GM18520 (cell line): ENCODE results near the gene MOB2.

Experiments
- ATAC-seq: cut with Tn5 transposase; IDR thresholded peaks from one replicate; pipeline ENCODE4 v1.9.1; 2021; ENCODE audit not compliant: unreplicated experiment

MOB2 gene

GRCh38 chr11:1488575-1489180 lies 2.1 kb upstream of the MOB2 start:
- ATAC-seq, result no peak

- ATAC-seq, result no peak
Observed at GRCh38 chr11:1487851-1488574, 1.4 kb upstream of the MOB2 start.

GRCh38 chr11:1487091-1487850 lies 692 bp upstream of the MOB2 start:
- no peak for ATAC-seq

GRCh38 chr11:1485504-1485885 lies 1.1 kb downstream of the MOB2 start:
- no peak for ATAC-seq

- ATAC-seq, result no peak
Observed at GRCh38 chr11:1484695-1485503, 1.7 kb downstream of the MOB2 start.

GRCh38 chr11:1484061-1484671 lies 2.4 kb downstream of the MOB2 start:
- no peak for ATAC-seq

GRCh38 chr11:1483445-1483961 lies 3.1 kb downstream of the MOB2 start:
- no peak for ATAC-seq

- no peak for ATAC-seq
Observed at GRCh38 chr11:1482581-1483444, 3.8 kb downstream of the MOB2 start.

- no peak for ATAC-seq
Observed at GRCh38 chr11:1481861-1482441, 4.6 kb downstream of the MOB2 start.

GRCh38 chr11:1481483-1481825 lies 5.1 kb downstream of the MOB2 start:
- no peak for ATAC-seq

- ATAC-seq, result no peak
Observed at GRCh38 chr11:1480555-1481482, 5.8 kb downstream of the MOB2 start.

- no peak for ATAC-seq
Observed at GRCh38 chr11:1480191-1480554, 6.4 kb downstream of the MOB2 start.

GRCh38 chr11:1479678-1480118 lies 6.9 kb downstream of the MOB2 start:
- no peak for ATAC-seq

GRCh38 chr11:1479006-1479677 lies 7.4 kb downstream of the MOB2 start:
- no peak for ATAC-seq

GRCh38 chr11:1478544-1478943 lies 8.0 kb downstream of the MOB2 start:
- no peak for ATAC-seq

- ATAC-seq, result no peak
Observed at GRCh38 chr11:1478011-1478410, 8.6 kb downstream of the MOB2 start.

- no peak for ATAC-seq
Observed at GRCh38 chr11:1476940-1477736, 9.4 kb downstream of the MOB2 start.
